ENCODE measurements around the gene CYB561D1. TPM values are rescaled to one million over a fixed set of nuclear protein-coding genes. Genes with fewer than 3 reads are reported as not detected.

CYB561D1 gene
- total and polyA plus RNA-seq, 2 of the 13 experiments (the other 11 are each of a cell fraction or from before 2014, with no cell fraction given), result 3.9 to 4.1 TPM

DNA sequence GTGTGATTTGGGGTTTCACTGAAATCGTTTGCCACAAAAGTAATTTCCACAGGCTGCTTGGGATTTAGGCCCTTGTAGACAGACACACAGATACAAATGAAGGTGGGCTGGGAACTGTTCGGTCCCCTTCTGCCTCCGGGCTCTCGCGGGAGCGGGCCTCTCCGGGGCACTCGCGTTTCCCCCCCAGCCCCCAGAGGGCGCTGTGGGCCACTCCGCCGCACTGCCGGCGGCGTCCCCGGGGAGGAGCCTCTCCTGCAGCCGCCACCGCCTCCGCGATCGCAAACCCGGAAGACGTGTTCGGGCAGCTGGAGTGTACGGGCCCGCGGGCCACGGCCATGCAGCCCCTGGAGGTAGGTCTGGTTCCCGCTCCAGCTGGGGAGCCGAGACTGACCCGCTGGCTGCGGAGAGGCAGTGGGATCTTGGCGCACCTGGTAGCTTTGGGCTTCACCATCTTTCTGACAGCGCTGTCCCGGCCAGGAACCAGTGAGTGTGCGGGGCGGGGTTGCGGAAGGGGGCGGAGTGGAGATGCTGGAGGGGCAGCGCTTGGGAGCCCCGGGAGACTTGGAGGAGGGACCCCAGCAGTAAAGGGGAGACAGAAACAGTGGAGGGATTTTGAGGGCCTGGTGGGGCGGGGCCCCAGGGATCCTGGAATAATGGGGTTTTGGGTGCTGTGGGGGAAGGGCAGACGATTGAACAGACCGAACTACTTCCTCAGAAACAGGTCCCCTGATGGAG, at the start of gene CYB561D1 (continued):
- TF ChIP-seq ZFP36L2 (CRISPR knock-in tag; IDR thresholded peaks at IDR 0.05) (peak; percentile 73; the same call in 1 of the 2 replicates), CENPT (CRISPR knock-in tag; IDR thresholded peaks at IDR 0.05; ENCODE audit: low read depth) (no peak), U2AF2 (IDR thresholded peaks at IDR 0.05; ENCODE audit: low read depth, low read length) (no peak), ZBTB21 (CRISPR knock-in tag; IDR thresholded peaks at IDR 0.05) (no peak), NFATC3 (CRISPR knock-in tag; IDR thresholded peaks at IDR 0.05) (no peak), SP4 (CRISPR knock-in tag; IDR thresholded peaks at IDR 0.05) (peak; percentile 64; the same call in 1 of the 2 replicates), ZNF292 (CRISPR knock-in tag; IDR thresholded peaks at IDR 0.05; ENCODE audit: borderline replicate concordance, low read depth) (peak; percentile 33; the same call in 1 of the 2 replicates), POGZ (CRISPR knock-in tag; IDR thresholded peaks at IDR 0.05) (peak; percentile 90), ZNF136 (CRISPR knock-in tag; IDR thresholded peaks at IDR 0.05; ENCODE audit: low read depth) (no peak), DMAP1 (CRISPR knock-in tag; IDR thresholded peaks at IDR 0.05) (peak; percentile 67), FOXO1 (CRISPR knock-in tag; IDR thresholded peaks at IDR 0.05) (0 out of 2 replicates have a peak, but pooled peaks have one; percentile 14), GATAD2A (CRISPR knock-in tag; IDR thresholded peaks at IDR 0.05) (peak; percentile 21; the same call in 1 of the 2 replicates), MXD4 (CRISPR knock-in tag; IDR thresholded peaks at IDR 0.05) (peak; percentile 92), ZNF275 (CRISPR knock-in tag; IDR thresholded peaks at IDR 0.05; ENCODE audit: borderline replicate concordance) (no peak; the same call in 1 of the 2 replicates), ZNF740 (CRISPR knock-in tag; IDR thresholded peaks at IDR 0.05) (0 out of 2 replicates have a peak, but pooled peaks have one; percentile 54), HBP1 (CRISPR knock-in tag; IDR thresholded peaks at IDR 0.05; ENCODE audit: low read depth) (peak; percentile 24; the same call in 1 of the 2 replicates), SMC3 (IDR thresholded peaks at IDR 0.05; ENCODE audit: low read length) (peak; percentile 8; the same call in 1 of the 2 replicates), KAT8 (CRISPR knock-in tag; IDR thresholded peaks at IDR 0.05) (peak; percentile 95), FOXK2 (IDR thresholded peaks at IDR 0.05) (no peak), KLF16 (CRISPR knock-in tag; IDR thresholded peaks at IDR 0.05) (peak in 1 of 2 experiments; percentile 89; a peak in 1 of 4 replicates)
- TF ChIP-seq, protein P1, sequence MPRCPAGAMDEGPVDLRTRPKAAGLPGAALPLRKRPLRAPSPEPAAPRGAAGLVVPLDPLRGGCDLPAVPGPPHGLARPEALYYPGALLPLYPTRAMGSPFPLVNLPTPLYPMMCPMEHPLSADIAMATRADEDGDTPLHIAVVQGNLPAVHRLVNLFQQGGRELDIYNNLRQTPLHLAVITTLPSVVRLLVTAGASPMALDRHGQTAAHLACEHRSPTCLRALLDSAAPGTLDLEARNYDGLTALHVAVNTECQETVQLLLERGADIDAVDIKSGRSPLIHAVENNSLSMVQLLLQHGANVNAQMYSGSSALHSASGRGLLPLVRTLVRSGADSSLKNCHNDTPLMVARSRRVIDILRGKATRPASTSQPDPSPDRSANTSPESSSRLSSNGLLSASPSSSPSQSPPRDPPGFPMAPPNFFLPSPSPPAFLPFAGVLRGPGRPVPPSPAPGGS (CRISPR knock-in tag; IDR thresholded peaks at IDR 0.05), result no peak; the same call in 1 of the 2 replicates
- TF ChIP-seq, protein P2, sequence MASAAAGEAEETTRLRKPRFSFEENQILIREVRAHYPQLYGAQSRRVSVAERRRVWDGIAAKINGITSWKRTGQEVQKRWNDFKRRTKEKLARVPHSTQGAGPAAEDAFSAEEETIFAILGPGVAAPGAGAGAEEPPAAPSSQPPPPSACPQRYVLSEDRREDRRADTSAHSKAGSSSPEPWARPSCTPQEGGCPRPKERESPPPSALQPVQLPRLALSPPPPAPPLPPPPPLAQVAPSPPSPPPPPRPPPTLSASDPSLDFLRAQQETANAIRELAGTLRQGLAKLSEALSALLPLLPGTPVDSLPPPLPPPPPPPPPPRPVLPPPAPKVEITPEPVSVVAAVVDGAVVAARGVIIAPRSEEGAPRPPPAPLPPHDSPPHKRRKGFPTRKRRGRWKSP (CRISPR knock-in tag; IDR thresholded peaks at IDR 0.05), result peak; percentile 64; the same call in 1 of the 2 replicates
- TF ChIP-seq, protein P3, sequence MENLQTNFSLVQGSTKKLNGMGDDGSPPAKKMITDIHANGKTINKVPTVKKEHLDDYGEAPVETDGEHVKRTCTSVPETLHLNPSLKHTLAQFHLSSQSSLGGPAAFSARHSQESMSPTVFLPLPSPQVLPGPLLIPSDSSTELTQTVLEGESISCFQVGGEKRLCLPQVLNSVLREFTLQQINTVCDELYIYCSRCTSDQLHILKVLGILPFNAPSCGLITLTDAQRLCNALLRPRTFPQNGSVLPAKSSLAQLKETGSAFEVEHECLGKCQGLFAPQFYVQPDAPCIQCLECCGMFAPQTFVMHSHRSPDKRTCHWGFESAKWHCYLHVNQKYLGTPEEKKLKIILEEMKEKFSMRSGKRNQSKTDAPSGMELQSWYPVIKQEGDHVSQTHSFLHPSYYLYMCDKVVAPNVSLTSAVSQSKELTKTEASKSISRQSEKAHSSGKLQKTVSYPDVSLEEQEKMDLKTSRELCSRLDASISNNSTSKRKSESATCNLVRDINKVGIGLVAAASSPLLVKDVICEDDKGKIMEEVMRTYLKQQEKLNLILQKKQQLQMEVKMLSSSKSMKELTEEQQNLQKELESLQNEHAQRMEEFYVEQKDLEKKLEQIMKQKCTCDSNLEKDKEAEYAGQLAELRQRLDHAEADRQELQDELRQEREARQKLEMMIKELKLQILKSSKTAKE (CRISPR knock-in tag; IDR thresholded peaks at IDR 0.05; ENCODE audit: borderline replicate concordance), result peak; percentile 59; the same call in 1 of the 2 replicates
